A549 treated with ZK216348 at 1 μM for 4 hours (cell line): ENCODE results near the gene CDH24. TPM values are rescaled to one million over a fixed set of nuclear protein-coding genes. Genes with fewer than 3 reads are reported as not detected.

Source experiments
- total RNA-seq: library from RNA; stranded (reverse); fragments of 200-300 nt; extraction: Qiagen RNA extraction; gene quantifications from 5 replicates; pipeline ENCODE4 v1.2.3, GENCODE V29; 2022; ENCODE audit warnings: low read depth

The CDH24 gene, protein sequence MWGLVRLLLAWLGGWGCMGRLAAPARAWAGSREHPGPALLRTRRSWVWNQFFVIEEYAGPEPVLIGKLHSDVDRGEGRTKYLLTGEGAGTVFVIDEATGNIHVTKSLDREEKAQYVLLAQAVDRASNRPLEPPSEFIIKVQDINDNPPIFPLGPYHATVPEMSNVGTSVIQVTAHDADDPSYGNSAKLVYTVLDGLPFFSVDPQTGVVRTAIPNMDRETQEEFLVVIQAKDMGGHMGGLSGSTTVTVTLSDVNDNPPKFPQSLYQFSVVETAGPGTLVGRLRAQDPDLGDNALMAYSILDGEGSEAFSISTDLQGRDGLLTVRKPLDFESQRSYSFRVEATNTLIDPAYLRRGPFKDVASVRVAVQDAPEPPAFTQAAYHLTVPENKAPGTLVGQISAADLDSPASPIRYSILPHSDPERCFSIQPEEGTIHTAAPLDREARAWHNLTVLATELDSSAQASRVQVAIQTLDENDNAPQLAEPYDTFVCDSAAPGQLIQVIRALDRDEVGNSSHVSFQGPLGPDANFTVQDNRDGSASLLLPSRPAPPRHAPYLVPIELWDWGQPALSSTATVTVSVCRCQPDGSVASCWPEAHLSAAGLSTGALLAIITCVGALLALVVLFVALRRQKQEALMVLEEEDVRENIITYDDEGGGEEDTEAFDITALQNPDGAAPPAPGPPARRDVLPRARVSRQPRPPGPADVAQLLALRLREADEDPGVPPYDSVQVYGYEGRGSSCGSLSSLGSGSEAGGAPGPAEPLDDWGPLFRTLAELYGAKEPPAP
- 2.0 to 5.3 TPM (median 5.0 TPM) in 5 replicates for total RNA-seq

GRCh38 chr14:23056956-23057756, at the start of gene CDH24:
TSS of gene CDH24 (minus strand) at chr14:23057520. CDS start at chr14:23055733, 1,787 bp downstream.

DNA sequence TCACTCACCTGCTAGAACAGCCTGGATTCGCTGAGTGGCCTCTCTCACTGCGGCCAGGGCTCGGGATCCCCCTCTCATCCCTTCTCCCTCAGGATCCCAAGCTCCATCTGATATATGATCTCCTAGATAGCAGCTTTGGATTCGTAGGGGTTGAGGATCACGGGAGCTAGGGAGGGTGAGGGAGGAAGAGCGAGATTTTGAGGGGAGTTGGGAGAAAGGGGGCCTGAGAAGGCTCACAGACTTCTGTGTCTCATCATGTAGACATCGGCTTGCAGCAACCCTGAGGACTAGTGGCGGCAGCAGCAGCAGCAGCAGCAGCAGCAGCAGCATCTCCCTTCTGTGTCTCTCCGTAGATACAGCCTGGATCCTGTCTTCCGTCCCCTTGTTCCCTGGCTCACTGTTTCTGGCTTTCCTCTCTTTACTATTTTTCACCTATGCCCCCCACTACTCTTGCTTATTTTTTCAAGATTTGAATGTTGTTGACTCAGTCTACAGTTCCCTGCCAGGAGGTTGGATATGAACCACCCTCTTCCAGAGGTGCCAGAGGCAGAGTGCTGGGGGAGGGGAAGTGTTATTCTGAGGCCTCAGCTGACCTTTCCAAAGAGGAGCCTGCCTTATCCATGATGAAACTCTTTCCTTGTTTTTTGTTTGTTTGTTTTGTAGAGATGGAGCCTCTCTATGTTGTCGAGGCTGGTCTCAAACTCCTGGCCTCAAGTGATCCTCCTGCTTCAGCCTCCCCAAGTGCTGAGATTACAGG, 47.4 kb upstream of the CDH24 start, which contains the start of gene CIROP:
CIROP (minus strand) TSS at position 399 of the 757 bp plus-strand sequence; CDS start at position 330, 69 bp downstream.

DNA sequence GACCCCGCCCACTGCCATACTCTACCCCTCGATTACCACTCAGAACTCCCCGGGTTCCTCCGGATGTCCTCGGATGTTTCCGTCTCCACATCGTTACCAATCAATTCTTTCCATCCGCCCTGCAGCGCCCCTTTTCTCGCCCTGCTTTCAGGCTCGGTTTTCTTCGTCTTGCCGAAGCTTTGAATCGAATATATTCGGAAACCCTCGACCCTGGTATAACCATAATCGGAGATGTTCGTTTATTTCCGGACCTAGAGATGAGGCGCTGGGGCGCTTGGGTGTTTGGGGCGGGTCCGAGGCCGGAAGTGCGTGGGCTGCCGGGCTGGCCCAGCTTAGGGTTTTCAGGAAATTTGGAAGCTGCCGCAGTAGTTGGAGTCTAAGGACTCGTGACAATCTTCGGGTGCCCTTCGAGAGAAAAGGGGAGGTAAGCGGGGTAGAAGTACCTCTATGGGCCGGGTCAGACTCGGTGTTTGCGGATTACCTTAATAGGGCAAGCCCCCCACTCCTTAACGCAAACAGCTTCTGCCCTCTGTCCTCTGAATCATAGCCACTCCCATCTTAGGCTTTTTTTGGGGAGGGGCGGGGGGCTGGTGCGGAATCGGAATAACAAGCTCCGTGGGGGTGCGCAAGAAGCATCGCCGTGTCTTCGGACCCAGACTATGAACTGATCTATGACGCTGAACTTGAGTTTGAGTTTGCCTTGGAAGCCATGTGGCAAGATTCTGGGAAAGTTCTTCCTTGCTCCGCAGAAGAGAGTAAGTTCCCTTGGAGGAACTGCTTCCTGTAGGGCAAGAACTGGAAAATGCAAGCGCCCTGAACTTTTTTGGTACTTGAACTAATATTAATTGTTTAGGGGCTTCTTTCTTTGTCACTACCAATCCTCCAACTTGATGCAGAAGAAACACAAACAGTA, 38.1 kb upstream of the CDH24 start, which contains the start of gene C14orf119:
C14orf119 (plus strand) TSS at position 310 of the 913 bp plus-strand sequence. CDS start 2,154 bp downstream, outside the sequence.

GRCh38 chr14:23094666-23095195, 37.4 kb upstream of the CDH24 start, which contains the start of gene ACIN1:
TSS of gene ACIN1 (minus strand) at chr14:23095136. CDS start at chr14:23095112, 24 bp downstream.

GRCh38 chr14:23042162-23042965, 15.0 kb downstream of the CDH24 start, which contains the start of gene PSMB11:
TSS of gene PSMB11 (plus strand) at chr14:23042212. CDS start at chr14:23042226, 14 bp downstream.

DNA sequence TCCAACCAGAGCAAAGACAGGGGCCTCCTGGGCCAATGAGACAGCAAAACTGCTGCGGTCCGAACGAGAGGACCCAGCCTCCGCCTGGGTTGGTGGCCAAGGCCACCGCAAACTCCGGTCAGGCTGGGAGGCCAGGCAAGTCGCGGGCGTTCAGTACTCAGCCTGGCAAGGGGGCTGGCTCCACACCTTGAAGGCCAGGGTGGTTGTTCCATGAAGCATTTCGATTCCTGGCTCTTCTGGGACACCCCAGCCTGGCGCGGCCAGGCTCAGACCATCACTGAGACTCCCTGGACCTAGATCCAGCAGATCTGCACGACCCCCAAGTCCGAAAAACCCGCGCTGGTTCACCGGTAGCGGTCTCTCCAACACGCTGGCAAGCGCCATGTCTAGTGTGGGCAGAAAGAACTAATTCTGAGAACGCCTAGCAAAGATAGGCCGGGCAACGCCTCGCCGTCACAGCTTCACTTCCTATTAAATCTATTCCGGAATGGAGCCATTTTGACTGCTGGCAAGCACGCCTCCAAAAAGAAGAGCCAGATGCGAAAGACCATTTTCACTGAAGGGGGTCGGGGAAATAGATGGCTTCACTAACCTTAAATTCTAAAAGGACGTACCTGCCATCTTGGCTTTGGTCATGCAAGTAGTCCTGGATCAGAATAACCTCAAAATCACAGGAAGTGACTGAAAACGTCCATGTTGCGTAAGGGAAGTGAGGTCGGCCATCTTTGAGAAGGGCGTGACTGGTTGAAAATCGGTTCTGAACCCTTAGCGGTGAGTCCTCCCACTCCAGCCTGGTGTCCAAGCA, 22.6 kb downstream of the CDH24 start, which contains the start of gene PSMB5:
PSMB5 (minus strand) TSS at position 403 of the 805 bp plus-strand sequence; CDS start at position 384, 19 bp downstream.

DNA sequence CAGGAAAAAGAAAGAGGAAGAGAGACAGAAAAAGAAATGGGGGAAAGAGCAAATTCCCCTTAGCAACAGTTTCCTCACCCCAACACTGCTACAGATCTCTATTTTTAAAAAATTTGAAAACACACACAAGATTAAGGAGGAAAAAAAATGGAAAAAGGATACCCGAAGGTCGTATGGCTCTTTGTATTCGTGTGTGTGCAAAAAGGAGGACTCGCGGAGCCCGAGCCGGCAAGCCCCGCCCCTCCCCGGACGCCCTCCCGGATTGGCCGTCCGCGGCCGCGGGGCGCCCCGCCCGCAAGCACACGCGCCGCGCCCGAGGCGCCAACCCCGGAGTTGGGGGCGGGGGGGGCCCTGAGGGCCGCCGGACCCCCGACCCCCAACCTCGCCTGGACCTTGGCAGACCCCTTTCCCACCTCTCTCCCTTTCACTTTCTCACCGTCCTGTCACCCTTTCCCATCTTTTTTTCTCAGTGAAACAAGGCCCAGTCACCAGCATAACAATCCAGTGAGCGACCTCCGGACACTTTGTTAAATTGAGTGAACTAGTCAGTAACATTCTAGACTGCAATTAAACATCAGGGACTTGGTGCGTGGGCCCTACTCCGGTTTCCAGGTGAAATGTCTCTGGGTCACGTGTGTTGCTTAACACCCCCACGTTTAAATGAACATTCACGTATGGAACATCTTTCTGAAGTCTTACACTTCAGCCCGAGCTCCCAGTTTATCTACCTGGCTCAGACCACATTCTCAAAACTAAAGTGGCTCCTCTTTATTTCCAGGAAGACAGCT, 47.2 kb downstream of the CDH24 start, which contains the start of gene C14orf93:
C14orf93 (minus strand) TSS at position 205 of the 788 bp plus-strand sequence. CDS start 11,120 bp downstream, outside the sequence.

Other genes starting within 250 kb of the CDH24 start
- gene SLC7A7, start 242.1 kb downstream of the CDH24 start, total RNA-seq, result 16.5 to 21.7 TPM (median 19.0 TPM) in 5 replicates
- gene MRPL52, start 227.6 kb downstream of the CDH24 start, total RNA-seq, result 143 to 223 TPM (median 180 TPM) in 5 replicates
- 0.55 to 0.92 TPM (median 0.87 TPM) in 5 replicates for gene MMP14, start 220.9 kb downstream of the CDH24 start, total RNA-seq
- gene LRP10, start 185.8 kb downstream of the CDH24 start, total RNA-seq, result 47.8 to 93.1 TPM (median 76.8 TPM) in 5 replicates
- gene REM2, start 174.3 kb downstream of the CDH24 start, total RNA-seq, result 0.26 to 0.67 TPM (median 0.33 TPM) in 5 replicates
- 48.9 to 66.4 TPM (median 62.5 TPM) in 5 replicates for gene RBM23, start 138.4 kb downstream of the CDH24 start, total RNA-seq
- 98.4 to 196 TPM (median 116 TPM) in 5 replicates for gene PRMT5, start 128.1 kb downstream of the CDH24 start, total RNA-seq
- gene HAUS4, start 100.4 kb downstream of the CDH24 start, total RNA-seq, result 32.7 to 38.7 TPM (median 37.1 TPM) in 5 replicates
- 33.6 to 42.2 TPM (median 39.4 TPM) in 5 replicates for gene AJUBA, start 75.0 kb downstream of the CDH24 start, total RNA-seq
- gene C14orf93, start 47.4 kb downstream of the CDH24 start, total RNA-seq, result 2.7 to 4.4 TPM (median 3.3 TPM) in 5 replicates
- gene PSMB5, start 22.6 kb downstream of the CDH24 start, total RNA-seq, result 269 to 342 TPM (median 304 TPM) in 5 replicates
- not detected in 5 replicates for gene PSMB11, start 15.3 kb downstream of the CDH24 start, total RNA-seq
- gene ACIN1, start 37.6 kb upstream of the CDH24 start, total RNA-seq, result 101 to 111 TPM (median 107 TPM) in 5 replicates
- 84.6 to 107 TPM (median 101 TPM) in 5 replicates for gene C14orf119, start 38.0 kb upstream of the CDH24 start, total RNA-seq
- gene CIROP, start 47.5 kb upstream of the CDH24 start, total RNA-seq, result not detected in 5 replicates
- 0.12 TPM in 1 of 5 replicates, not detected in the others for gene CEBPE, start 61.7 kb upstream of the CDH24 start, total RNA-seq
- 0.73 to 1.9 TPM (median 1.4 TPM) in 5 replicates for gene SLC7A8, start 126.1 kb upstream of the CDH24 start, total RNA-seq
- not detected in 5 replicates for gene RNF212B, start 180.4 kb upstream of the CDH24 start, total RNA-seq
- 5.7 to 9.9 TPM (median 9.2 TPM) in 5 replicates for gene HOMEZ, start 228.6 kb upstream of the CDH24 start, total RNA-seq
- 3.0 to 5.3 TPM (median 3.6 TPM) in 5 replicates for gene PPP1R3E, start 245.3 kb upstream of the CDH24 start, total RNA-seq
- gene BCL2L2, start 249.3 kb upstream of the CDH24 start, total RNA-seq, result 15.2 to 23.4 TPM (median 20.0 TPM) in 5 replicates